Middle frontal gyrus (tissue), 1 donor: ENCODE data around the gene DIP2B.

Experiments
- DNase-seq: peaks from one replicate; pipeline ENCODE4 v3.0.0-alpha.2; 2015; ENCODE audit warnings: low spot score; ENCODE audit errors: extremely low spot score

Gene DIP2B

DNA sequence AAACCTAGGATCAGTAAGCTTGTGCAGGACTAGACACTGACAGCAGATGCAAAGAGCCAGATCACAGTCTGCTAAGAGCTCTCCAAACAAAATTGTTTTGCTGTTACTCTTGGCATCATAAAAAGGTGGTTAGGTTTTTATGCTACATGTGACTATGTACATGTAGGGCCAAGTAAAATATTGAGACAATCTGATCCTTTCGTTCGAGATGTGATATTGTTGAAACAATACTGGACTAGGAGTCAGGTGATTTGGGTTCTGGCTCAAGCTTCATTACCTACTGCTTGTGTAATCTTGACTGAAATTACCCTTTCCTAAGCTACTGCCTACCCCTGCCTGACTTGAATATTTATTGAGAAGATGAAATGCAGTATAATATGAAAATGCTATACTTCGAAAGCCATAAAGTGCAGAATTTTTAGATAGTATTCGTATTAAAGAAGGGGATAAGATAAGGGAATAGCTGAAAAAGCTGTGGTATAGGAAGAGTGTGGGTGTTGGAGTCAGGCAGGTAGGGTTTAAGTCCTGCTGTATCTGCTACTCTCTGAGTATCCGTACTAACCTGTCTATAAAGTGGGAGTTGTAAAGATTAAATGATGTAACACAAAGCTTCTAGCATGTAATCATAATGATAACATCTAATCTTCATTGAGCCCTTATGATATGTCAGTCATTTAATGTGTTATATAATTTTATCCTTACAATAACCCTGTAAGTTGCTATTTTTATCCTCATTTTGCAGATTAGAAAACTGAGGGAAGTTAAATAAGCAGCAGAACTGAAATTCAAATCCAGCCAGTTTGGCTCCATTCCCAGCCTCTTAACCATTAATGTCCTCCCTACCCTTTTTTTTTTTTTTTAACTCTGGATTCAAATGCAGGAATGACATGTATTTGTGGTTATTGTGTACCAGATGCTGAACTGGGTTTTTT lies 220.5 kb downstream of the DIP2B start:
- no peak for DNase-seq

DNA sequence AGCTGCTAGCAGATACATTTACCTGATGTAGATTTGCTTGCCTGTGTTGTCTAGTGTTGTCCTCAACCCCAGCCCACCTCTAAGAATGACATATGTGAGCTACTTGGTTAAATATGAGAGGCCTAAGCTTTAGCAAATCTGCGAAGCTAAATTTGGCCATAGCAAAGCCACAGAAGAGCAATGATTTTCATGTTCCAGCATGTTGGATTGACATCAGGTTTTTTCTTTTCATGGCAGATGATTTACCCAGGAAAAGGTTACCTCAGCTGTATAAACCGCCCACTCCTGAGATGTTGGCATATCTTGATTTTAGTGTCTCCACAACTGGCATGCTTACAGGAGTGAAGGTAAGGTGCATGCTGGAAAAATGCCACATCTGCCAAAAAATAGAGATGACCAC lies 222.7 kb downstream of the DIP2B start:
- DNase-seq = no peak

DNA sequence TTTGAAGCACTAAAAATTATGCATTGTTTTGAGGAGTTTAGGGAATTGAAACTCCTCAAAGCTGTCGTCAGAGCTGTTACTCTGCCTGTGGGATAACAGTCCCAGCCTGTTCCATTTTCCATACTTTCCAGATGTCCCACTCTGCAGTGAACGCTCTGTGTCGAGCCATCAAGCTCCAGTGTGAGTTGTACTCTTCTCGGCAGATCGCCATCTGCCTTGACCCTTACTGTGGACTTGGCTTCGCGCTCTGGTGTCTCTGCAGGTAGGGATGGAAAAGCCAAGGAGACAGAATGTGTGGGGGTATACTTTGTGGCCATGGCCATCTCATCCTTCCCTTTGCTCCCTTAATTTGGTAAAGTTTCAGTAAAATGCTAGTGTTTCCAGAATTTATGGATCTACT lies 223.6 kb downstream of the DIP2B start:
- DNase-seq = no peak

DNA sequence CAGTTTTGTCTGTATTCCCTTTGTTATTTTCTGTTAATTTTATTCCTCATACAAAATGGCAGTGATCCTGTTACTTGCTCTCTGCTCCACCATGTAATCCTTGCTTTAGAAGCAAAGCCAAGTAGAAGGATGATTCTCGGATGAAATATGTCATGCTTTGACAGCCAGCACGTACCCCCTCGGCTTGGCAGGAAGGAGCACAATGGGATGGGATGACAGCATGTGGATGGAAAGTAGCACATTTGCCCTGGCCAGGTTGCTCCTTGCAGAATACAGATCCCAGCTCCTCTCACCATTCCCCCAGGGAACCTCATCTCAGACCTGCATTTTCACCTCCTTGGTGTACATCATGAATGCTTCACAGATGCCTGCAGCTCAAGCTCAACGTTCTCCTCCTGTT lies 224.1 kb downstream of the DIP2B start:
- no peak for DNase-seq

DNA sequence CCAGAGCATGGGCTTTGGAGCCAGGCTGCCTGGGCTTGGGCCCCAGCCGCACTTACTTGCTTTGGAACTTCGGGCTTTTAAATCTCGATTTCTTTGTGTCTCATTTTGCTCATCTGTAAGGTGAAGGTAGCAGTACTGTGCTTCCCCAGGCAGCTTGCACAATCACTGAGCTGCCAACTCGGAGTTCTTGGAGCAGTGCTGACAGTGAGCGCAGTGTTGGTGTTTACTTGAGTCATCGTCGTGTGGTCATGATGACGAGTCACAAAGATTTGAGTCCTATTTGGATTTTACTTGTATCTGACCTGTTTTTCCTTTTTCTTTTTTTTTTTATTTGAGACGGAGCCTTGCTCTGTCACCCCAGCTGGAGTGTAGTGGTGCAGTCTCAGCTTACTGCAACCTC lies 227.8 kb downstream of the DIP2B start:
- no peak for DNase-seq

DNA sequence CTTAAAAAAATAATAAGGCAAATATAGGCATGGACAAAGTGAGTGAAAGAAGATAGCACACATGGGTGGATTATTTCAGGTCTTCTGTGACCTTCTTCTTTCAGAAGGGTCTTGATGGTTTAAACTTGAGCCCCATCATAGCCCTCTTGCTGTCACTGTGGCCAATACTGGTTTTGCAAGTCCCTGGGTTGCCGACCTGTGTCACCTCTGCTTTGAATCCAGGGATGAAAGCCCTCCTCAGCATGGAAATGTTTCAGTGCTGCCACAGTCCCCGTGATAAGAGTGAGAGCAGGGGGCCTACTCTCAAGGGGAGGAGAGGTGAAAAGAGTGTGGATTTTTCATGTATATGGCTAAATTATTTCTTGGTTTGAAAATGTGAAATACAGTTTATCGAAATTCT lies 228.9 kb downstream of the DIP2B start:
- DNase-seq = no peak

DNA sequence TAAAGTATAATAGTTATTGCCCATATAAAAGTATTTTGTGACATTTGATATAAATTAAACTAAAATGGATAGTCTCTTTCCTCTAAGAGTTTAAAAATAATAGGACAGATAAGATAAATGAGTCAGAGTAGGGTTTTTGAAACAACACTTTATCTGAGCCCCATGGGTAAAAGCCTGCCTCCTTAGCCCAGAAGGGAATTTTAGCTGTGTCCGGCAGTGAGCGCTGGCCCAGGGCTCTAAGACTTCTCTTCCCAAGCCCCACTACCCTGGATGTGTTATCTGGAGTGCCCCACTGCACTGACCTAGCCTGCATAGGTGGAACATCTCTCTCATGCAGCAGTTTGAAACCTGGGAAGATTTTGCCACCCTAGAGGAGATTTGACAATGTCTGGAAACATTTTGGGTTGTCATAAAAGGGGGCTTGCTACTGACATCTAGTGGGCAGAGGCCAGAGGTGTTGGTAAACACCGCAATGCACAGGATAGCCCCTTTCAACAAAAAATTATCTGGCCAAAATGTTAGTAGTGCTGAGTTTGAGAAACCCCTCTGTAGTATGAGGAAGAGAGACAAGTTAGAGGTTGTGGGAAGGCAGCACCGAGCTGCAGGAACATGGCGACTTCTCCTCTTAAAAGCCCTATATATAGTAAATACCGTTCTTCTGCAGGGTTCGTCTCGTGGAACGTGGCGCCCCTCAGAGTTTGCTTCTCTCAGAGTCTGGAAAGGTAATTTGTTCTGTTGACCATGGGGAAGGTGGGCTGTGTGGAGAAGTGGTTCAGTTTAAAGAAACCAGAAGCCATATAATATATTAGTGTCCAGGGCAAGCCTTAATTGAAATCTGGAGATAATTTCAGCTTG lies 229.9 kb downstream of the DIP2B start:
- no peak for DNase-seq

DNA sequence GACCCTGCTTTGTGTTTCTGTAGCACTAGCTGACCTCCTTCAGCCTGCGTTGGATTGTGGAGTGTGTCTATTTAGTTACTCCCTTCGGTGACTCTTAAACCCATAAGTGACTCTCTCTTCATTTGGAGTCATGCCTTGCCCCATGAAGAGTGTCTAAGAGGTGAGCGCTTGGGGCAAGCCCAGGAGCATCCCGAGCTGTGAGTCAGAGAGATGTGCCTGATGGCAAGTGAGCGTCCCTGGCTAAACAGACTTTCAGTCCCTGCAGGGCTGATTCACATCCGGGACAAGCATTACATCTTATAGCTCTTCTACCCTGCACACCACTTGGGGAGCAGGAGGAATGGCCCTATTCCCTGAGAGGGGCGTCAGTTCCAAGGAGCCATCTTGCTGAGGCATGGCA lies 234.8 kb downstream of the DIP2B start:
- DNase-seq = no peak

DNA sequence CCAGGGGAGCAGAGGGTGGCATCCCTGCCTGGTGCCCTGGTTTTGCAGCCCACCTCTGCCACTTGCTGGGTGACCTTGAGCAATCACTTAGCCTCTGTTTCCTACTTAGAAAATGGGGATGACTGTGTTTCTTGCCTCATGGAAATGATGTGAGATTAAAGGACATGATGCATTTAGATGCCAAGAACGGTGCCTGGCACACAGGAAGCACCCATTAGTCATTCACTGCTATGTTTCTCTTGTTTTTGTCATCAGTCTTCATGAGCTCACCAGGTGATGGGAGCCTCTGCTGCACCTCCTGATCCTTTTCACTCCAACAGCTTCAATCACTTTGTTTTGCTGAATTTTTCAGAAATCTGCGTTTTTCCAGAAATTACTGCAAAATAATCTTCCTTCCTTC lies 235.5 kb downstream of the DIP2B start:
- no peak for DNase-seq

DNA sequence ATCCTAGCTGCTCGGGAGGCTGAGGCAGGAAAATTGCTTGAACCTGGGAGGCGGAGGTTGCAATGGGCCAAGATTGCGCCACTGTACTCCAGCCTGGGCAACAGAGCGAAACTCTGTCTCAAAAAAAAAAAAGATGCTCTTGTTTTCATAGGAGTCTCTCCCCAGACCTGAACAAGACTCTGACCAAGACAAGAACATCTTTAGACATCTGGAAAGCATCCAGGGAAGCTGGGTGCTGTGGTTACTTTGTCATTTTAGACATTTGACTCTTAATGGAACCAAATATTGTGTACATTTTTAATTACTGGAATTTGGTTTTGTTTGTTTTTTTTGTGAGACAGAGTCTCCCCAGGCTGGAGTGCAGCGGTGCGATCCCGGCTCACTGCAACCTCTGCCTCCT lies 238.0 kb downstream of the DIP2B start:
- DNase-seq = no peak

DNA sequence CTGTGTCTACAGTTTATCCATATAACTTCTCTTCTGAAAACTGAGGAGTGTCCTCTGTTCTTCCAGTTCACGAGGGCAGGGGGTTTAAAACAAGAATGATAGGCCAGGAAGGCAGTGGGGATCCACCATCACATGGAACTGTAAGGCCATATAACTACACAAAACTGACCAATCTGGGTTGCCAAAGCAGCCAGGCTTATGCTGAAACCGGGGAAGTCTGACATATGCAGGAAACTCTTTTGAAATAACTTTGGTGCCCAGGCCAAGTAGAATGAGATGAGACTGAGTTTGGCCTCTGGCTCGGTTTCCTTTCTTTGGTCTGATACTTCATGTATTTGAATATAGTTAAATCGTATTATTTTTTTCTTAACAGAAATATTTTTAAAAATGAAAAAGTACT lies 241.1 kb downstream of the DIP2B start:
- DNase-seq = no peak

DNA sequence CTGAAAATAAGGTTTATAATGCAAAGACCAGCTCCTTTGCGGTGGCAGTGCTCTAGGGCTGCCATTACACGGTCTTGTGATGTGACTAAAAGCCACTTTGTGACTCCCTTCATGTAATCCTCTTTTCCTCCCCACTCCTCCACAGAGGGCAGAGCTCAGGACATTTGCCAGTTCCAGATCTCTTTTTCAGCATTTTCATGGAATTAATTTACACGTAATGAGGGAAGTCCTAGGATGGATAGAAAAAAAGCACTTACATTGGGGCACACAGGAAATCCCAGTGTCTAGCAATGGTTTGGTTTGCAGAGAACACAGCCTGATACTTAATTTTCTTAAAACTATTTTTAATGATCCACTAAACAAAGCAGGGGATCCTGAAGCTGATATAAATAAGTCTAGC lies 241.6 kb downstream of the DIP2B start:
- DNase-seq = no peak

DNA sequence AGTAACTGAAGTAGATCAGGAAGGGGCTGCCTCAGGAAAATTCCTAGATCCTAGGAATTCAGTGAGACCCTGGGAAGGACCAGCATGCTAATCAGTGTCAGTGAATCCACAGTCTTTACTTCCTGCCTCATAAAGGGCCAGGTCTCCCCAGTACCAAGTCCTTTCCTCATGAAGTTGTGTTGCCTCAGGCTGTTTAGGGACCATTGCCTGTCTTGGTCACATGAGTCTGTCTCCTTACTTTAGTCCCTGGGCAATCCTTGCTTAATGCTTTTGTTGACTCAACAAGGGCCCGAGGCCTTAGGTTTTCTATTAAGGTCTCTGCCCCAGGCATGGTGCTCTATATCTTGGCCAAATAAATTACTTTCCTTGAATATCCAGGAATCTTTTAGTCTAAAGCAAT lies 243.0 kb downstream of the DIP2B start:
- DNase-seq = no peak

DNA sequence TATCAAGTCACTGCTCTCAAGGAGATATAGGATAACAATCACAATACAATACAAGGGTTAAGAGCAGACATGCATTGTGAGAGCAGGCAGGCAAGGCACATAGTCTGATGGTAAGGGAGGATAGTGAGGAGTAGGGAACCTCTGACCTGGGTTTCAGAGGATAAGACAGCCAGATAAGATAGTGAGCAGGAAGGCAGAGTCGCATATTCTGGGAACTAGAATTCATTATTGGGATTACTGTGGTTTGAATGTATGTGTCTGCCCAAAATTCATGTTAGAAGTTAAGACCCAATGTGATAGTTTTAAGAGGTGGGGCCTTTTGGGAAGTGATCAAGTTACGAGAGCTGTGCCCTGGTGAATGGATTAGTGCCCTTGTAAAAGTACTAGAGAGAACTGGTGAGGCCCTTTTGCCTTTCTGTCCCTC lies 244.7 kb downstream of the DIP2B start:
- DNase-seq = no peak

DNA sequence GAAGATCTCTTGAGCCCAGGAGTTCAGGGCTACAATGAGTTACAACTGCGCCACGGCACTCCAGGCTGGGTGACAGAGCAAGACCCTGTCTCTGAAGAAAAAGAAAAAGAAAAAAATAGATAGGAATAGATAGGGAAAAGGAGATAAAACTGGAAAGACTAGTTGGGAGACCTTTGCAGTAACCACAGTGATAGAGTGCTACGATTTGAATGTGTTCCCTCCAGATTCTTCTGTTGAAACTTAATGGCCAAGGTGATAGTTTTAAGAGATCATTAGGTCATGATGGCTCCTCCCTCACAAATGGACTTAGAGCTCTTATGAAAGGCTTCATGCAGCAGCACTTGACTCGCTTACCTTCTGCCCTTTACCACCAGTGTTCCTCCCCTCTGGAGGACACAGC lies 245.6 kb downstream of the DIP2B start:
- DNase-seq = no peak

DNA sequence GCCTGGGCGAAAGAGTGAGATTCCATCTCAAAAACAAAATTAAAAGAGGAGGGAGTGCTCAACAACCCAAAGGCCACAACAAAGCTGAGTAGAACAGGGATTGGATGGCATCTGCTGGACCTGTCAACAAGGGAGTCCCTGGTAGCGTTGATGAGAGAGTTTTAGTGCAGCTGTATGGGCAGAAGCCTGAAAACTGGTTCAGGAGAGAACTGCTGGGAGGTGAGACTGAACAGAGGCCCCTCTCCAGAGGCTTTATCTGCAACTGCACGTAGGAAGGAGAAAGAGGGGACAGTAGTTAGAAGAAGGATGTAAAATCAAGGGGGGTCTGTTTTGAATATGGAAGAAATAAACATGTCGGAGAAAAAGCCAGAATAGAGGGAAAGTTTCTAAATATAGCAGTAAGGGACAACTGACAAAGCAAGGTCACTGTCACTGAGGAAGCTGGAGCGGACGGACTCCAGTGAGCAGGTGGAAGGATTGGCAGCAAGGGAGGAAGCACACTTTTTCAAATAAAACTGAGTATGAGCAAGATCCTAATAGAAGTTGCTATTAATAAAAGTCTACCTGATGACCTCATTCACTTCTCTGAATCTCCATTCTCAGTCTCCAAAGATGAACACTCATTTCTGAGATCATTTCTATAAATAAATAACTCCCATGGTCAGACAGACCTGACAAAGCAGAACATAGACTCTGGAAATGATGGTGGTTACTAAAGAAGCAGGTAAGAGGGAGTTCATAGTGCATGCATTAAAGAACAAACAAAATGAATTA lies 247.3 kb downstream of the DIP2B start:
- DNase-seq = no peak

DNA sequence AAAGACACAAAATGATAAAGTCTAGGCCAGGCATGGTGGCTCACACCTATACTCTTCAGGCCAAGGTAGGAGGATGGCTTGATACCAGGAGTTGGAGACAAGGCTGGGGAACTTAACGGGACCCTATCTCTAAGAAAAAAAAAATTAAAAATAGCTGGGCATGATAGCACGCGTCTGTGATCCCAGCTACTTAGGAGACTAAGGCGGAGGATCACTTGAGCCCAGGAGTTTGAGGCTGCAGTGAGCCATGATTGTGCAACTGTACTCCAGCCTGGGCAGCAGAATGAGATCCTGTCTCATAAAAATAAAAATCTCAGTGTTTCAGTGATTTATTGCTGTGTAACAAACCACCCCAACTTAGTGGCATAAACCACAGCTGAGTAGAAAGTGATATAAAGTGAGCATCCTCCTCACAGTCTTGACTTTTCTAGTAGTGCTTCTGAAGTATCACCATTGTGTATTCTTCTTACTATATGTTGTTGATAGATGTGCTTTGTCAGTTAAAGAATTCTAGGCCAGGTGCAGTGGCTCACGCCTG lies 248.5 kb downstream of the DIP2B start:
- DNase-seq = no peak

DNA sequence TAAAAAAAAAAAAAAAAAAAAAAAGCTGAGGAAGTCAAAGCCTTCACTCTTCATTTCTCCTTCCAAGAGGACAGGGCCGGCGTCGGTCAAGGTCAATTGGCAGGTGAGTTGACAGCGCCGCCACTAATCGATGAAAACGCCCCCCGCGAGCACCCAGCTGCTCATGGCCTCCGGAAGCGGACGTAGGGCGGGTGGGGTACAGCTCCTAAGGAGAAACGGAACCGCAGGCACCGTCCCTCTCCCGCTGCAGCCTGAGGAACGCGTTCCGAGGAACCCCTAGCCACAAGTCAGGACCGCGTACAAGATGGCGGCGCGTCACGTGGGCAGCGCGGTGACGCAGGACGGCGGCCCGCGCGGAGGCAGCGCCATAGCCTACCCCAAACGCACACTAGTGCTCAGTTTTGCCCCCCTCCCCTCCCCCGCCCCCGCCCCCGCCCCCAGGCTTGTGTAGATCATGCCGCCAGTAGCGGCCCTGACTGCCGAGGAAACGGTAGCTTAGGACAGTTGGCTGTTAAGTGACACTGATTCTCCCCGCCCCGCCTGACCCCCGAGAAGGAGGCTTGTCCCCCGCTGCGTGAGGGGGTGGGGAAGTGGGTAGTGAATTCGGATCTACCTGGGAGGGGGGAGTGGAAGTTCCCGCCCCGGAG lies 259.0 kb downstream of the DIP2B start, which contains the start of gene ATF1:
ATF1 (plus strand) TSS at position 463 of the 647 bp plus-strand sequence. CDS start 16,045 bp downstream, outside the sequence.
- DNase-seq = peak; percentile 83

DNA sequence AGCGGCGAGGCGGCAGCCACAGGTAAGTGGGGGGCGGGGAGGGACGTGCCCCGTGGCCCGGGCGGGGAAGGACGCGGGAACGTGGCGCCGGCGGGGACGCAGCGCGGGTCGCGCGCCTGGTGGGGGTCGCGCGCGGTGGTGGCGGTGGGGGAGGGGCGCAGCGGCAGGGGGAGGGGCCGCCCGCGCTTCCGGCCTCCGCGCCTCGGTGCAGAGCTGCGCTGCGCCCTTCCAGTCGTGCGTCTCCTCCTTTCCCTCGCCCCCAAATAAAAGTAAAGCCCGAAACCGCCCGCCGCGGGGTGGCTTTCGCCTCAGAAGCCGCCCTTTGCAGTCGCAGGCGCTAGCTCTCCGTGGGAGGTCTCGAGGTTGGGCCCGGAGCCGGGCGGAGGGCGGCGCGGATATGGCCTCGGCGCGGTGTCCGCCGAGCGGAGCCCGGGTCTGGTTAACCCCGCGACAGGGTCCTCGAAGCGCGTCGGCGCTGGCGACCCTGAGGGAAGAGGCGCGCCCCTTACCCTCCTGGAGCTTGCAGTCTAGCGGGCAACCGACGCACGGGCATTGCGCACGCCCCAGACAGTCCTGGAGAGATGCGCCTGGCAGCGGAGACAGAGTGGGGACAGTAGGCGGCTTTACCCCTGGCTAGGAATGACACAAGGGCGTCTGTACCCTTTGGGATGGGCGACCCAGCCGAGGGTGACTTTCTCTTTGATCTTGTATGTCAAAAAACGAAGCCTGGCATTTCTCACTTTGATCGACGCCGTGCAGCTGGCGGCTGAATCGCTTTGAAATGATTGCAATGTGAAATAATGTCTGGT lies 259.7 kb downstream of the DIP2B start:
- peak; percentile 6 for DNase-seq
